GM21786 (cell line): ENCODE data around the gene GAS2L1.

Source experiments
- ATAC-seq: cut with Tn5 transposase; IDR thresholded peaks from one replicate; pipeline ENCODE4 v1.9.1; 2021; ENCODE audit not compliant: unreplicated experiment

GAS2L1 gene

GRCh38 chr22:29306175-29306834 lies at the start of gene GAS2L1:
GAS2L1 (plus strand) TSS chr22:29306650; CDS start chr22:29308106, 1,456 bp downstream.
- ATAC-seq = no peak

GRCh38 chr22:29257751-29258181 lies 48.7 kb upstream of the GAS2L1 start:
- ATAC-seq = no peak

- ATAC-seq = no peak
Observed at GRCh38 chr22:29258407-29259252, 47.8 kb upstream of the GAS2L1 start.

GRCh38 chr22:29259253-29259899 lies 47.1 kb upstream of the GAS2L1 start:
- ATAC-seq = no peak

GRCh38 chr22:29260031-29260560 lies 46.4 kb upstream of the GAS2L1 start:
- ATAC-seq = no peak

GRCh38 chr22:29260601-29261315 lies 45.7 kb upstream of the GAS2L1 start:
- ATAC-seq = no peak

GRCh38 chr22:29263791-29264276 lies 42.6 kb upstream of the GAS2L1 start:
- no peak for ATAC-seq

GRCh38 chr22:29265305-29265704 lies 41.1 kb upstream of the GAS2L1 start:
- no peak for ATAC-seq

- no peak for ATAC-seq
Observed at GRCh38 chr22:29265929-29266328, 40.5 kb upstream of the GAS2L1 start.

GRCh38 chr22:29266564-29267461 lies 39.6 kb upstream of the GAS2L1 start:
- no peak for ATAC-seq

- ATAC-seq = no peak
Observed at GRCh38 chr22:29267462-29267857, 39.0 kb upstream of the GAS2L1 start.

- ATAC-seq = peak; percentile 74
Observed at GRCh38 chr22:29267858-29268510, 38.5 kb upstream of the GAS2L1 start, which contains the start of the genes EWSR1 and RHBDD3. EWSR1 (plus strand) TSS chr22:29268268; CDS start chr22:29268337, 69 bp downstream. RHBDD3 (minus strand) TSS chr22:29267981; CDS start chr22:29265626, 2,355 bp downstream.

GRCh38 chr22:29268511-29269229 lies 37.8 kb upstream of the GAS2L1 start:
- peak; percentile 12 for ATAC-seq

- no peak for ATAC-seq
Observed at GRCh38 chr22:29269230-29269604, 37.2 kb upstream of the GAS2L1 start.

- no peak for ATAC-seq
Observed at GRCh38 chr22:29269731-29270474, 36.5 kb upstream of the GAS2L1 start.

GRCh38 chr22:29270475-29271271 lies 35.8 kb upstream of the GAS2L1 start:
- ATAC-seq = no peak

GRCh38 chr22:29272624-29273023 lies 33.8 kb upstream of the GAS2L1 start:
- ATAC-seq = no peak
